Endothelial cell of umbilical vein (primary cell): ENCODE results near the gene CDHR4. TPM values are rescaled to one million over a fixed set of nuclear protein-coding genes. Genes with fewer than 3 reads are reported as not detected.
"Not testable (repeated sequence)": the region's sequence is repeated elsewhere in the genome, so short reads cannot be mapped to it uniquely, and the experiment has no call there.

ENCODE experiments used
- BruUV-seq: library from RNA; stranded (reverse); fragments of 400-500 nt; replicated peaks from 2 replicates; lab custom pipeline; 2021; lab: Mats Ljungman, UMichigan
- CTCF ChIA-PET: fragments of 300-600, 350-600 bp; sonication (Branson Sonifier 250); formaldehyde crosslinking; loops from one replicate; lab custom pipeline; 2021; ENCODE audit warnings: antibody characterized with exemption, inconsistent platforms; lab: Charles Lee
- POLR2A ChIA-PET: fragments of 300-600, 350-600 bp; sonication (Branson Sonifier 250); formaldehyde crosslinking; loops from one replicate; lab custom pipeline; 2021; ENCODE audit warnings: antibody characterized with exemption, inconsistent platforms; lab: Charles Lee
- DNase-seq: peaks from one replicate; pipeline ENCODE4 v3.0.0-alpha.2; 2011; ENCODE audit warnings: low read depth, low spot score
- FAIRE-seq: peaks from 2 replicates; lab custom pipeline; 2011; peaks lifted over from hg19 to GRCh38; lab: Jason Lieb, UNC
- H2AFZ ChIP-seq: 2 replicates; pipeline ENCODE4 v1.6.0; 2012; ENCODE audit warnings: low read depth, low read length, control low read depth, inconsistent platforms
- H3K27ac ChIP-seq: 2 replicates; pipeline ENCODE4 v1.5.1; 2011; ENCODE audit warnings: low read depth, mild to moderate bottlenecking, control low read depth, low read length, moderate library complexity; ENCODE audit not compliant: insufficient read depth
- H3K27me3 ChIP-seq, 2 experiments: 2 replicates each; pipeline versions ENCODE4 v1.6.0 to v1.6.1; 2011; ENCODE audit warnings: low read length in 2 of 2, mixed read lengths in 1 of 2; ENCODE audit not compliant: control insufficient read depth in 2 of 2, insufficient read depth in 2 of 2
- H3K36me3 ChIP-seq, 2 experiments: 2 replicates in 1 of 2; 3 replicates in 1 of 2; pipeline ENCODE4 v1.5.1; 2011; ENCODE audit warnings: low read length in 2 of 2, mild to moderate bottlenecking in 1 of 2, moderate library complexity in 1 of 2; ENCODE audit not compliant: control insufficient read depth in 2 of 2, insufficient read depth in 2 of 2; ENCODE audit errors: extremely low read depth in 1 of 2
- H3K4me1 ChIP-seq: 3 replicates; pipeline ENCODE4 v1.5.1; 2011; ENCODE audit warnings: mild to moderate bottlenecking, low read length; ENCODE audit not compliant: control insufficient read depth, insufficient read depth; ENCODE audit errors: extremely low read depth
- H3K4me2 ChIP-seq: 2 replicates; pipeline ENCODE4 v1.6.1; 2011; ENCODE audit warnings: low read length, control low read depth, mixed read lengths; ENCODE audit not compliant: insufficient read depth
- H3K4me3 ChIP-seq, 3 experiments: fragments of 200-600 bp in 1 of 3; sonication (generic), shearing (Covaris generic) in 1 of 3; replicated peaks in 1 of 3; 2 replicates each; pipeline ENCODE4 v1.5.1; 2011 to 2016; ENCODE audit warnings: control low read depth in 3 of 3, low read length in 3 of 3, mild to moderate bottlenecking in 2 of 3, inconsistent platforms in 1 of 3, low read depth in 1 of 3, moderate library complexity in 1 of 3; ENCODE audit not compliant: insufficient read depth in 1 of 3
- H3K79me2 ChIP-seq: 2 replicates; pipeline ENCODE4 v1.6.0; 2012; ENCODE audit warnings: low read length, inconsistent platforms; ENCODE audit not compliant: control insufficient read depth, insufficient read depth
- H3K9ac ChIP-seq: replicated peaks from 2 replicates; pipeline ENCODE3; 2011; ENCODE audit warnings: low read length, control low read depth; ENCODE audit not compliant: insufficient read depth; ENCODE audit errors: extremely low read depth
- H3K9me1 ChIP-seq: replicated peaks from 3 replicates; pipeline ENCODE4 v1.6.0; 2011; ENCODE audit warnings: mild to moderate bottlenecking, low read length; ENCODE audit not compliant: control insufficient read depth, insufficient read depth; ENCODE audit errors: extremely low read depth
- H3K9me3 ChIP-seq: replicated peaks from 2 replicates; pipeline ENCODE4 v1.5.1; 2012; ENCODE audit warnings: low read length, inconsistent platforms; ENCODE audit not compliant: control insufficient read depth, insufficient read depth
- H4K20me1 ChIP-seq: replicated peaks from 2 replicates; pipeline ENCODE3; 2011; ENCODE audit warnings: mild to moderate bottlenecking, low read length; ENCODE audit not compliant: control insufficient read depth, insufficient read depth; ENCODE audit errors: extremely low read depth
- EZH2 ChIP-seq: IDR thresholded peaks from 2 replicates; pipeline ENCODE4 v1.6.1; 2012; ENCODE audit warnings: borderline replicate concordance, low read depth, mild to moderate bottlenecking, moderate library complexity, low read length, inconsistent platforms; ENCODE audit not compliant: severe bottlenecking
- FOS ChIP-seq: IDR thresholded peaks from 2 replicates; pipeline ENCODE4 v1.6.1; 2011; ENCODE audit warnings: mild to moderate bottlenecking, low read length, moderate library complexity, borderline replicate concordance; ENCODE audit not compliant: insufficient read depth
- GATA2 ChIP-seq: IDR thresholded peaks from 2 replicates; pipeline ENCODE4 v1.7.0; 2011; ENCODE audit warnings: low read depth, mild to moderate bottlenecking, moderate library complexity, mixed read lengths, low read length; ENCODE audit not compliant: insufficient read length, insufficient read depth
- JUN ChIP-seq: IDR thresholded peaks from 2 replicates; pipeline ENCODE4 v1.6.1; 2011; ENCODE audit warnings: borderline replicate concordance, low read depth; ENCODE audit not compliant: insufficient read length, insufficient read depth
- MYC ChIP-seq: IDR thresholded peaks from one replicate; pipeline ENCODE4 v1.6.1; 2011; ENCODE audit warnings: mild to moderate bottlenecking, low read depth, low read length
- POLR2A ChIP-seq: IDR thresholded peaks from 2 replicates; pipeline ENCODE4 v1.6.1; 2012; ENCODE audit warnings: low read depth, mild to moderate bottlenecking, control low read depth, low read length
- POLR2AphosphoS5 ChIP-seq: IDR thresholded peaks from 2 replicates; pipeline ENCODE4 v1.6.1; 2012; ENCODE audit warnings: low read depth, mild to moderate bottlenecking, control low read depth, low read length, moderate library complexity; ENCODE audit not compliant: insufficient read depth
- dilution Hi-C: fragments of 300-500 bp; cut with MboI; formaldehyde crosslinking; loops from one replicate; pipeline ENCODE4 v1.15.0; 2019; ENCODE audit warnings: low sequenced_read_pairs; ENCODE audit not compliant: extremely low pct_ligation_motif_present
- intact Hi-C: fragments of 100-400 bp; cut with micrococcal nuclease; formaldehyde crosslinking; loops from one replicate; pipeline ENCODE4 v1.10.0; 2022
- polyA plus RNA-seq, 4 experiments: library from polyadenylated mRNA; depleted of rRNA in 3 of 4; stranded (reverse) in 3 of 4; unstranded in 1 of 4; fragments of >200 nt; gene quantifications; 2 replicates each; pipeline versions ENCODE4 v1.2.1 to v1.2.3, GENCODE V29; 2011 to 2012; ENCODE audit warnings: missing spikeins in 1 of 4
- total RNA-seq: library from RNA; stranded (reverse); gene quantifications from 2 replicates; pipeline ENCODE4 v1.2.3, GENCODE V29; 2021
- TF ChIP-seq, protein P1 (sequence below), 2 donors: IDR thresholded peaks; 1 replicate in 1 of 2; 2 replicates in 1 of 2; pipeline ENCODE4 v1.5.1; 2011; ENCODE audit warnings: low read length in 2 of 2, mild to moderate bottlenecking in 2 of 2, moderate library complexity in 2 of 2, control low read depth in 1 of 2, inconsistent platforms in 1 of 2, low read depth in 1 of 2; ENCODE audit not compliant: insufficient read depth in 1 of 2; ENCODE audit errors: extremely low read depth in 1 of 2
- TF ChIP-seq, protein P2 (sequence below): IDR thresholded peaks from 2 replicates; pipeline ENCODE4 v1.6.1; 2011; ENCODE audit not compliant: insufficient read depth, insufficient read length

CDHR4 gene
- total and polyA plus RNA-seq, 2 donors (not counting 3 experiments of a cell fraction or from before 2014, with no cell fraction given): 0.19 TPM; not detected in 1

DNA sequence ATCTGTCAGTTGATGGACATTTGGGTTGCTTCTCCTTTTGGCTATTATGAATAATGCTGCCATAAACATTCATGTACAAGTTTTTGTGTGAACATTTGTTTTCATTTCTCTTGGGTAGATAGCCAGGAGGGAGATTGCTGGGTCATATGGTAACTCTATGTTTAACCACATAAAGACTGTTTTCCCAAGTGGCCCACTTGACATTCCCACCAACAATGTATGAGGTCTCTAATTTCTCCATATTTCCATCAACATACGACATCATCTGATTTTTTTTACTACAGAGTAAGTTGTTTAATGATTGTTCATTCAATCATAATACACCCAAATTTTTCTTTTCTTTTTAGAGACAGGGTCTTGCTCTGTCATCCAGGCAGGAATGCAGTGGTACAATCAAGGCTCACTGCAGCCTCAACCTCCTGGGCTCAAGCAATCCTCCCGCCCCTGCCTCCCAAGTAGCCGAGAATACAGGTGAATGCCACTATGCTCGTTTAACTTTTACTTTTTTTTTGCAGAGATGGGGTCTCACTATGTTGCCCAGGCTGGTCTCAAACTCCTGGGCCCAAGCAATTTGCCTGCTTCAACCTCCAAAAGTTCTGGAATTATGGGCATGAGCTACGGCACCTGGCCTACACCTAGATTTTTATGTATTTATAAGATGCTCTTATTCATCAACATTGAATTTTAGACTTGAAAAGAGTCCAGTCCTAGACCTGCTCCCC, 20.2 kb downstream of the CDHR4 start:
- H3K27ac ChIP-seq: no peak overlapping the region
- ChIA-PET CTCF (interaction anchor here (1.2 to 1.7 kb wide), 2 partner anchors 23 to 60 kb away, joined by 4 to 6 read pairs; partner anchors contain the start of gene INKA1), POLR2A (no interaction called here)
- H3K79me2 ChIP-seq: peaks cover 77% of the 10 kb centered on the region
- TF ChIP-seq POLR2A: no peak
- TF ChIP-seq JUN: no peak
- TF ChIP-seq, protein P1, sequence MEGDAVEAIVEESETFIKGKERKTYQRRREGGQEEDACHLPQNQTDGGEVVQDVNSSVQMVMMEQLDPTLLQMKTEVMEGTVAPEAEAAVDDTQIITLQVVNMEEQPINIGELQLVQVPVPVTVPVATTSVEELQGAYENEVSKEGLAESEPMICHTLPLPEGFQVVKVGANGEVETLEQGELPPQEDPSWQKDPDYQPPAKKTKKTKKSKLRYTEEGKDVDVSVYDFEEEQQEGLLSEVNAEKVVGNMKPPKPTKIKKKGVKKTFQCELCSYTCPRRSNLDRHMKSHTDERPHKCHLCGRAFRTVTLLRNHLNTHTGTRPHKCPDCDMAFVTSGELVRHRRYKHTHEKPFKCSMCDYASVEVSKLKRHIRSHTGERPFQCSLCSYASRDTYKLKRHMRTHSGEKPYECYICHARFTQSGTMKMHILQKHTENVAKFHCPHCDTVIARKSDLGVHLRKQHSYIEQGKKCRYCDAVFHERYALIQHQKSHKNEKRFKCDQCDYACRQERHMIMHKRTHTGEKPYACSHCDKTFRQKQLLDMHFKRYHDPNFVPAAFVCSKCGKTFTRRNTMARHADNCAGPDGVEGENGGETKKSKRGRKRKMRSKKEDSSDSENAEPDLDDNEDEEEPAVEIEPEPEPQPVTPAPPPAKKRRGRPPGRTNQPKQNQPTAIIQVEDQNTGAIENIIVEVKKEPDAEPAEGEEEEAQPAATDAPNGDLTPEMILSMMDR (IDR thresholded peaks at IDR 0.05; ENCODE audit: extremely low read depth in 1 of 2, insufficient read depth in 1 of 2, low read depth in 1 of 2, low read length in 2 of 2): no peak
- no peak for TF ChIP-seq FOS
- no peak for TF ChIP-seq EZH2
- no peak for TF ChIP-seq GATA2
- TF ChIP-seq, protein P2, sequence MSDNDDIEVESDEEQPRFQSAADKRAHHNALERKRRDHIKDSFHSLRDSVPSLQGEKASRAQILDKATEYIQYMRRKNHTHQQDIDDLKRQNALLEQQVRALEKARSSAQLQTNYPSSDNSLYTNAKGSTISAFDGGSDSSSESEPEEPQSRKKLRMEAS: no peak
- no peak for TF ChIP-seq POLR2AphosphoS5
- TF ChIP-seq MYC: no peak
- H4K20me1 ChIP-seq: peaks cover 4% of the 10 kb centered on the region
- no peaks in the 10 kb centered on the region for H3K9me1 ChIP-seq
- no peak for DNase-seq
- H3K4me1 ChIP-seq: peaks cover 2% of the 10 kb centered on the region
- dilution Hi-C loops: no loop called here
- peaks cover 2 to 12% of the 10 kb centered on the region in 2 experiments for H3K36me3 ChIP-seq
- H3K4me2 ChIP-seq: no peak overlapping the region
- no TSS peak for BruUV-seq
- no peak overlapping the region for H3K9ac ChIP-seq
- no peaks in the 10 kb centered on the region for H3K9me3 ChIP-seq
- no peak for FAIRE-seq
- H3K4me3 ChIP-seq: no peak overlapping the region
- H2AFZ ChIP-seq: no peak overlapping the region
- intact Hi-C loops: no loop called here
- H3K27me3 ChIP-seq: no peaks in the 10 kb centered on the region

DNA sequence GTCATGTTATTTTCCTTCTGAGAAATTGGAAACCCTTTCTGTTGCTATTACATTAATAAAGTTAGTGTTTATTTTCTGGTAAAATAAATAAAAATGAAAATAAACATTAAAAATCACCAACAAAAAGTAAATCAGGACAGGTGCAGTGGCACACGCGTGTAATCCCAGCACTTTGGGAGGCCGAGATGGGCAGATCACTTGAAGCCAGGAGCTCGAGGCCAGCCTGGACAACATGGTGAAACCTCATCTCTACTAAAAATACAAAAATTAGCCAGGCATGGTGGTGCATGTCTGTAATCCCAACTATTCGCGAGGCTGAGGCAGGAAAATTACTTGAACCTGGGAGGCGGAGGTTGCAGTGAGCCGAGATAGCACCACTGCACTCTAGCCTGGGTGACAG, 23.6 kb downstream of the CDHR4 start:
- H3K9ac ChIP-seq, FAIRE-seq, BruUV-seq, intact Hi-C loops, H3K36me3 ChIP-seq, H3K27ac ChIP-seq, H3K4me3 ChIP-seq, DNase-seq, H3K27me3 ChIP-seq, H3K9me1 ChIP-seq, POLR2A ChIA-PET, H2AFZ ChIP-seq, dilution Hi-C loops, H4K20me1 ChIP-seq, H3K4me1 ChIP-seq, H3K9me3 ChIP-seq, H3K4me2 ChIP-seq: not testable (repeated sequence)
- CTCF ChIA-PET: interaction anchor here (1.0 to 1.1 kb wide), 2 partner anchors 31 to 63 kb away, joined by 3 to 4 read pairs; no protein-coding TSS in a partner anchor
- peaks cover 74% of the 10 kb centered on the region for H3K79me2 ChIP-seq
